Endothelial cell of hepatic sinusoid (primary cell): Measurements from ENCODE around the gene SGK1.
"Not testable (repeated sequence)": the region's sequence is repeated elsewhere in the genome, so short reads cannot be mapped to it uniquely, and the experiment has no call there.

Experiments
- in situ Hi-C: cut with HindIII; loops from 2 replicates; pipeline ENCODE4 v1.10.0; 2017; ENCODE audit warnings: low sequenced_read_pairs

SGK1 gene

DNA sequence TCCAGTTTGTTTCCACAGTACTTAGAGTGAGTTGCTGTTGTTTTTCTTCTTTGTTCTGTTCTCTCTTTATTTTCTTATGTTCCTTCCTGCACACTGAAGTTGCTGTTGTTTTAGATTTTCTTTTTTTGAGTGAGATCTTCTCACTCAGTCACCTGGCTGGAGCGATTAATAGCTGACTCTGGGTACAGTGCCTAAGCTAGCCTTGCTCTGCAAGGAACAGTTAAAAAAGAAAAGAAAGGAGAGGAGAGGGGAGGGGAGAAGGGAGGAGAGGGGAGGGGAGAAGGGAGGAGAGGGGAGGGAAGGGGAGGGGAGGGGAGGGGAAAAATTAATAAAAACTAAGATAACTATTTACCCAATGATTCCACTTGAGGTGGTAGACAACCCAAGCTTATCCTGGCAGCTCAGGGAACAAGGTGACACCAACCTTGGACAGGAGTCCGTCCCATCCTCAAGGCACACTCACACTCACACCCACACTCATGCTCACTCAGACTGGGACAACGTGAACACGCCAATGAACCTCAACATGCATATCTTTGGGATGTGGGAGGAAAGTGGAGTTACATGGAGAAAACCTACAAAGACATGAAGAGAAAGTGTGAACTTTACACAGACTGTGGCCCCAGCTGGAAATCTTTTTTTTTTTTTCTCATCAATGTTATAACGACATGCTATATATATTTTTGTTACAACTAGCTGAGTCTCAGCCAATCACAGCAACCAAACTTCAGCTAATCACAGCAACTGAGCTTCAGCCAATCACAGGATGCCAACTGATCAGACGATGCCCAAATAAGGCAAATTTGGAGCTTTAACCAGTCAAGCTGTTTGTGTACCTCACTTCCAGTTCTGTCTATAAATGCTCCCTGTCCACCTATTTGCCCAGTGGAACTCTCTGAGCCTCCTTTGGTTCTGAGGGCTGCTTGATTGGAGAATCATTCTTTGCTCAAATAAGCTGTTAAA lies 124.1 kb downstream of the SGK1 start:
- in situ Hi-C loops, result no loop called here

- in situ Hi-C loops, result not testable (repeated sequence)
These were observed 125.3 kb downstream of the SGK1 start for GRCh38 chr6:134192609-134193008.

- in situ Hi-C loops, result no loop called here
These were observed 127.0 kb downstream of the SGK1 start for GRCh38 chr6:134190883-134191282.

DNA sequence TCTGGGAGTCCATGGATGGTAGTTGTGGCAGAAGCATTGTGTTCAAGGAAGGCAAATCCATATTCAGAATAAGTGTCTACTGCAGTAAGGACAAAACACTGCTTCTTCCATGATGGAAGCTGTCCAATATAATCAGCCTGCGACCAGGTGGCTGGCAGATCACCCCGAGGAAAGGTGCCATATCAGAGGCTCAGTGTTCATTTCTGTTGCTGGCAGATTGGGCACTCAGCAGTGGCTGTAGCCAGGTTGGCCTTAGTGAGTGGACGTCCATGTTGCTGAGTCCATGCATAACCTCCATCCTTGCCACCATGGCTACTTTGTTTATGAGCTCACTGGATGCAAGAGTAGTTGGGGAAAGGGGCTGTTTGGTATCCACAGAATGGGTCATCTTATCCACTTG lies 130.2 kb downstream of the SGK1 start:
- in situ Hi-C loops, result no loop called here

DNA sequence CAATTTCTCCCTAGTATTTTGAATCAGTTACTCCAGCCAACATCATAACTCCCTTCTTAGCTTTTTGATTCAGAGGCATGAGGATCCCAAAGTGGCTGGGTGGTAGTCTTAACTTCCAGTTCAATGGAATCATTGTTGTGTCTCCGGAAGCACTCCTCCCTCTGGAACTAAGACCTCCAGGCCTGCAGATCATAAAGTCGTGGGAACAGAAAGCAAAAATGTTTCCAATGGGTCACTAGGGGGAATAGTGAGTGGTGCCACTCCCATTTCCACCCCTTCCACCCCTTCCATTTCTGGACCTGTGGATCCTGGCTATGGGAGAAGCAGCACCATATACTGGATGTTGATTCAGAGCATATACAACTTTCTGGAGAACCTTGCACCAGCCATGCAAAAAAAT lies 130.8 kb downstream of the SGK1 start:
- in situ Hi-C loops, result no loop called here

- in situ Hi-C loops, result no loop called here
These were observed 131.6 kb downstream of the SGK1 start for GRCh38 chr6:134186355-134186754.

- in situ Hi-C loops, result no loop called here
These were observed 132.6 kb downstream of the SGK1 start for GRCh38 chr6:134185277-134185676.

GRCh38 chr6:134183844-134184243 lies 134.1 kb downstream of the SGK1 start:
- in situ Hi-C loops, result no loop called here

GRCh38 chr6:134182528-134182927 lies 135.4 kb downstream of the SGK1 start:
- in situ Hi-C loops, result no loop called here

- in situ Hi-C loops, result not testable (repeated sequence)
These were observed 136.2 kb downstream of the SGK1 start for GRCh38 chr6:134181726-134182125.

GRCh38 chr6:134181251-134181650 lies 136.7 kb downstream of the SGK1 start:
- in situ Hi-C loops, result not testable (repeated sequence)

GRCh38 chr6:134180540-134180939 lies 137.4 kb downstream of the SGK1 start:
- in situ Hi-C loops, result not testable (repeated sequence)

DNA sequence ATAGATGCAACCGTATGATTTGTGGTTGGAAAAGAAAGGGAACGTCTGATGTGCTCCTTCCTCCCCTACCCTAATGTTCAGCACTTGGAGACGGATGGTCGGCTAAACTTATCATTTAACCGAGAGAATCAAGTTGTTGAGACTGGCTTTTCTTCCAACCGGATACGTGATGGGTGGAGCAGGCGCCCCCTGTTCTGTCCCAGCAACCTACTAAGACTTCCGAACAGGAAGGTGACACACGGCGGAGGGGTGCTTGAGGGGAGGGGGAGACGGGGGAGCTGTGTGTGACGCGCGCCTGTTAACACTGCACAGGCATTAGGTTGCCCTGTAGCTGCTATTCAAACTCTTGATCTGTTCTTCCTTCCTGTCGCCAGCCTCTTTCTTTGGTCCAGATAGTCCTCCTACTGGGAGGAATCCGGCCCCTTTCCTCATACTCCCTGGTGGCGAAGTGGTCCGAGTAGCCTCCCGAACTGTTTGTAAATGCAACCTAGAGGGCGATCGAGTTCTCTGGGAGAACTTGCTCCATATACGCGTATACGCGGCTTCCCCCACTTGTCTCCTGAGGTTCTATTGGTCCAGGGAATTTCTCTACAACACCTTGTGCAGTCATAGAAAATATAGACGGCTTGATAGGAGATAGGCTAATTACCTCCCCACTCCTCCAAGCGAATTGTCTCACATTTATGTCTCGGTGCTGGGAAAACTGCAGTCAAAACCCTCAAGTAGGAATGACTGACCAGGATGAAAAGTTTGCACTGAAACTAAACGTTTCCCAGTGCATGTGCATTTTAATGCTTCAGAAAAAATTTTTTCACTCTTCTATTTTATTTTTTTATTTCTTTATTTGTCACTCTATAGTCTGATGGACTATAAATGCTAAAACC lies 139.5 kb downstream of the SGK1 start:
- in situ Hi-C loops, result no loop called here

DNA sequence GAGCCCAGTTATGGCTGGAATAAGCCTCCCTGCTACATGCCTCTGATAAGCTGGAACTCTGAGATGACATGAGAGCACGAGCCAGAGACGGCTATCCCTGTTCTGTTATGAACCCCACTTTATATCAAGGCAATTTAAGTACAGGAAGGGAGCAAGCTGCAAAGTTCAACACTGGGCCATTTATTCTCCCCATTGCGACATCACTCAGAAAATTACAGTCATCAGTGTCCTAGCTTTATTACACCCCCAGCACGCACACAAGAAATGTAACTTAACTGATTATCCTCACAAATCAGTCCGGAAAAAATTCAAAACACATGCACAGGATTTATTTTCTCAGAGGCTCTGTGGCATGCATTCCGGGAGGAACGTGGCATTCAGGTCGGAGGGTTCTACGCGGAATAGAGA lies 140.2 kb downstream of the SGK1 start:
- in situ Hi-C loops, result no loop called here

GRCh38 chr6:134177236-134177635 lies 140.7 kb downstream of the SGK1 start:
- in situ Hi-C loops, result no loop called here

GRCh38 chr6:134176264-134176975 lies 141.5 kb downstream of the SGK1 start:
- in situ Hi-C loops, result no loop called here

DNA sequence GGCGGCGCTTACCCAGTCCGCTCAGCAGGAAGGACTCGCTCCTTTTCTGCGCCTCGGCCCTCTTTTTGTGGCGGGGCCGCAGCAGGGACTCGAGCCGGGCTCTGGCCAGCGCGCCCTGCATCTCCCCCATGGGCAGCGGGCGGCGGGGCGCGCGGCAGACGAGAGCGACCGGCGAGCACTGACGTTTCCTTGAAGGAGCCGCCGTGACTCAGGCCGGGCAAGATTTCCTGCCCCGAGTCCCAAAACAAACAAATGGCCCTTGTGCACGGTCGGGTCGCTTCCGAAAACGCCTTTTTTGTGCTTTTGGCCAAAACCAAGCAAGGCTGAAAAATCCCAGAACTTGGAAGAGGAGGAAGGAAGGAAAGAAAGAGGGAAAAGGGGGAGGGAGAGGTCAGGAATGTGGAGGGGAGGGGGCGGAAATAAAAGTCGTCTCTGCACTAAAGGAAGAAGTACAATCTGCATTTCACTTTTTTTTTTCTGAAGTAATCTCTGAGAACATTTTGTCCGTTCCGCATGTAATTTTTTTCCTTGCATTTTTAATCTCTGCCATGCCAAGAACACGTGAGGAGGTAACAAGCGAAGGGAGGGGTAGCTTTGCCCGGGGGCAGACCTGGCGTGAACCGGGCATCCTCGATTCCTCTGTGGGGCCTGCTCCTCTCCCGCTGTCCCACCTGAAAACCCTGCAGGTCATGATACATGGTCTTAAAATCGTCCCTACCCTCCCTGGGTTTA lies 142.2 kb downstream of the SGK1 start:
- in situ Hi-C loops, result no loop called here

DNA sequence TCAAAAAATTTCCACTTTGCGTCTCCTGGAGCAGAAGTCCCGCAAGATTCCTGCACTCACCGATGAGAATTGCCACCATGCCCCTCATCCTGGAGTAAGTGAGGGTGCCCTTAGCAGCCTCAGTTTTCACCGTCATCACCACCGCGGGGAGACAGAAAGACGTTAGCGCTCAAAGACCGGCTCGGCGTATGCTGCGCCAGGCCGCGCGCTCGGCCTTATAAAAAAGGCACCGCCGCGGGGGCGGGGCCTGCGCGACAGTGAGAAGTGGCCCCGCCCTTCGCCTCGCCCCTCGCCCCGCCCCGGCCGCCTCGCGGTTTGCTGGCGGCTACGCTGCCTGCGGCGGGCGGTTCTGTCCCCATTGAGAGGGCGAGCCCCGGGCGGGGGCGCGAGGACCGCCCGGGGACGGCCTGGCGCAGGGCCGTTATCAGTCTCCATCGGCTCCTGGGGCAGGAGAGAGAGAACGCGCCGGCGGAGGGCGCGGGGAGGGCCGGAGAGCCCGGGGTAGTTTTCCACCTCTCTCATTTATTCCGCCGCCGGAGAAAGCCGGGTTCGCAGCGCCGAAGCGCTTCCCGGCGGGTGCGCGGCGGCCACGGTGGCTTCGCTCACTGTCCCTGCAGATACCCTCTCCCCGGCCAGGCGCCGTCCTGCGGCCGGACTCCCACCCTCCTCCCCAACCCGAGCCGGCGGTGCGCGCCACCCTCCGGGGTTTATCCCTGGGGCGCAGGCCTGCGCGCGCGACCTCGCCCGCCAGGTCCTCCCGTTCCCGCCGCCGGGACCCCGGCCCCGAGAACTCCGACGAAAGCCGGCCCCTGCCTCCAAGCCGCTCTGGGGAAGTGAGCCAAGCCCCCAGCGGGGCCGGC lies 143.0 kb downstream of the SGK1 start:
- in situ Hi-C loops, result no loop called here

GRCh38 chr6:134173936-134174671 lies 143.8 kb downstream of the SGK1 start:
- in situ Hi-C loops, result no loop called here
